ENCODE data around the gene TYW1B.

DNA sequence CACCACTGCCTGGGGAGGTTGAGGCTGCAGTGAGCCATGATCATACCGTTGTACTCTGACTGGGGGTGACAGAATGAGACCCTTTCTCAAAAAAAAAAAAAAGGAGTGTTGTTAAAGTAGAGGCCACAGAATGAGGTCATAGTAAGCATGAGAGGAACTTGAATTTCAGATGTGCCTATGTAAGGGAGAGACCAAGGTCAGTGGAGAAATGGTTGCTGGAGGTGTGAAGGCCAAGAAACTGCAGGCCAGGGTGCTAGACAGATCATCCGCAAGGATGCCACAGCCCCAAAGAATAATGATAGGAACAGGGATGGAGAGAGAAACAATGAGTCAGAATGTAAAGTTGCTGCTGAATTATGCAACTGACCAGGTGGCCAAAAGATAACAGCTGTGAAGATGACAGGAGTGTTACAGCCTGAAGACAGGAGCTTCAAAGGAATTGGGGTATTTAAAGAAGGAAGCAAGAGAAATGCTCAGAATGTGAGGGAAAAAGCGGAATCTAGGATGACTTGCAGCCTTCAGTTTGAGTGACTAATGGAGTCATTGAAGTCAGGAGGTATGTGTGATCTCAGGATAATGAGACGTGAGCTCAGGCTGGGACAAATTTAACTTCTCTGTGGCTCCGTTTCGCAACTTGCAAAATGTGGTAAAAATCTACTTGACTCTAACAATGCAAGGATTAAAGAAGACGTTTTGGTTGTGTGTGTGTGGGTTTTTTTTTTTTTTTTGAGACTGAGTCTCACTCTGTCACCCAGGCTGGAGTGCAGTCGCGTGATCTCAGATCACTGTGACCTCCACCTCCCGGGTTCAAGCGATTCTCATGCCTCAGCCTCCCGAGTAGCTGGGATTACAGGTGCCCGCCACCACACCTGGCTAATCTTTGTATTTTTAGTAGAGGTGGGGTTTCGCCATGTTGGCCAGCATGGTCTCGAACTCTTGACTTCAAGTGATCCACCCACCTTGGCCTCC is 22.2 kb downstream of the TYW1B start:
- TF ChIP-seq, protein P1, sequence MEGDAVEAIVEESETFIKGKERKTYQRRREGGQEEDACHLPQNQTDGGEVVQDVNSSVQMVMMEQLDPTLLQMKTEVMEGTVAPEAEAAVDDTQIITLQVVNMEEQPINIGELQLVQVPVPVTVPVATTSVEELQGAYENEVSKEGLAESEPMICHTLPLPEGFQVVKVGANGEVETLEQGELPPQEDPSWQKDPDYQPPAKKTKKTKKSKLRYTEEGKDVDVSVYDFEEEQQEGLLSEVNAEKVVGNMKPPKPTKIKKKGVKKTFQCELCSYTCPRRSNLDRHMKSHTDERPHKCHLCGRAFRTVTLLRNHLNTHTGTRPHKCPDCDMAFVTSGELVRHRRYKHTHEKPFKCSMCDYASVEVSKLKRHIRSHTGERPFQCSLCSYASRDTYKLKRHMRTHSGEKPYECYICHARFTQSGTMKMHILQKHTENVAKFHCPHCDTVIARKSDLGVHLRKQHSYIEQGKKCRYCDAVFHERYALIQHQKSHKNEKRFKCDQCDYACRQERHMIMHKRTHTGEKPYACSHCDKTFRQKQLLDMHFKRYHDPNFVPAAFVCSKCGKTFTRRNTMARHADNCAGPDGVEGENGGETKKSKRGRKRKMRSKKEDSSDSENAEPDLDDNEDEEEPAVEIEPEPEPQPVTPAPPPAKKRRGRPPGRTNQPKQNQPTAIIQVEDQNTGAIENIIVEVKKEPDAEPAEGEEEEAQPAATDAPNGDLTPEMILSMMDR (IDR thresholded peaks at IDR 0.05) = no peak
- no peak for TF ChIP-seq POLR2A (IDR thresholded peaks at IDR 0.05)
- no peak for TF ChIP-seq POLR2AphosphoS5 (IDR thresholded peaks at IDR 0.05)

Measured in suprapubic skin (tissue), 4 donors.